GM21515 (cell line): ENCODE measurements around the gene RBKS.

Source experiments
- ATAC-seq: cut with Tn5 transposase; IDR thresholded peaks from one replicate; pipeline ENCODE4 v1.9.1; 2021; ENCODE audit not compliant: unreplicated experiment

RBKS gene

DNA sequence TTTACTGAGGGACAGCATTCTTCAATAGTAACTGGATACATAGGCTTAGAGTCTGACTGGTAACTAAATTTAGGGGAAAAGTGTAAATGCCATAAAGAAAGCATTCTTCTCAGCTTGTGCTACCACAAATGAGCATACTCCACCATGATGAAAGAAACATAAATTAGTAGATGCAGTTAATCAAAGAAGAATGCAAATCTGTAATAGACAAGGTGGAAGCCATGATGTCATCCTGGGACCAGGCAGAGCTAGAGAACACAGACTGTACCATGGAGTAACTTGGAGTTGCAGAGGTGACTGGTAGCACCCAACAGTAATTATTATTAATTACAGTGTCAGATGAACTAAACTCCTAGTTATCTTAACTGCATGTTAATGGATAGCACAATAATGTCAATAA lies 51.7 kb downstream of the RBKS start:
- ATAC-seq, result no peak

DNA sequence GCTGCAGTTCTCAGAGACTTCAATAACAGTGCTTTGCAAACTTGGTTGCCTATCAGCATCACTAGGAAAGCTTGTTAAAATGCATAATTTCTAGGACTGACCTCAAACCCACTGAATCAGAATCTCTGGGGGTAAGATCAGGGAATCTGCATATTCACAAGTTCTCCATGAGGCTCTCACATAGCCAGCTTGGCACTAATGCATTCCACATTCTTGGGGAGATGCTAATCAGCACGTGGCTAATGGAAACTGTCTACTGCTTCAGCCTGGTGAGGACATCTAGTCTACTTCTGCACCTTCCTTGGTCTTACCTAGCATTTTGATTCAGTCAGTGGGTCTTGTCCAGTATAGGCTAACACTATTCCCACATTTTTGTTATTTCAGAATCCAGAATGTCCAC lies 56.3 kb downstream of the RBKS start:
- ATAC-seq, result no peak

DNA sequence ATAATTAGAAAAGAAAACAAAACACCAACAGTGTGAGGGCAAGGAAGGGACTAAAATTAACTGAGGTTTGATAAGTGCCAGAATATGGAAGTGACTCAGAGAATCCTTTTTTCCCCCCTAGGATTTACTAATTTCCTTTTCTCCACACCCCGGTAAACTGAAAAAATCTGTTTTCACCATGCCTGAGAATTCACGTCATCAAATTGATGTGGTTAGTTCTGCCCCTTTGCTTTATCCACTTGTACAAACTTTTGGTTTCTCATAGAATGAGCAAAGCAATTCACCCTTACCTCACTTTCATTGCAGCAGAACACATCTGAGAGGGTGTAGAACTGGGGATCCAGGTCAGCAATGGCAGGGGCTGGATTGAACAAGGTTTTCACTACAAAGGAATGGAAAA lies 57.8 kb downstream of the RBKS start:
- ATAC-seq, result no peak

DNA sequence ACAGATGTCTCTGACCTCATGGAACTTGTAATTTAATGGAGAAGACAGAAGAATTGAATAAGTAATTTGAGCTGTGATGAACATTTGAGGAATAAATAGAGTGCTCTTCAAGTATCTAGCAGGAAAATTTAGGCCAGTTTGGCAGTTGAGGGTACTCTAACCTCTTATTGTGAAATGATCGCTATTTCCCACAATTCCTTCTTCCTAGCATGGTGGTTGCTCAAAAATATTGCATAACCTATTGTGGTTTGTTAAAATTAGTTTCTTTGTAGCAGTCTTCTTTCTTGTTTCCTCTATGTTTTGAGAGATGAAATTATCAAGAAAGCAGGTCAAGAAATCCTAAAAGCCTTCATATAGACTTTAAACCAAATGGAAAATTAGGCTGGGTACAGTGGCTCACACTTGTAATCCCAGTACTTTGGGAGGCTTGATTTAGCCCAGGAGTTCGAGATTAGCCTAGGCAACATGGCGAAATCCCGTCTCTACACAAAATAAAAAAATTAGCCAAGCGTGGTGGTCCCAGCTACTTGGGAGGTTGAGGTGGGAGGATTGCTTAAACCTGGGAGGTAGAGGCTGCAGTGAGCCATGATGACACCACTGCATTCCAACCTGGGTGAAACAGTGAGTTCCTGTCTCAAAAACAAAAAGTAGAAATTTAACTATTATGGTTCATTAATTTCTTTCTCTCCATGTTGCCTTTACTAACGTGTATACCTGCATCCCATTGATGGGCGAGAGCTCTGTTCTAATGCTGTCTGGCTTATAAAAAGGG lies 58.7 kb downstream of the RBKS start:
- no peak for ATAC-seq

DNA sequence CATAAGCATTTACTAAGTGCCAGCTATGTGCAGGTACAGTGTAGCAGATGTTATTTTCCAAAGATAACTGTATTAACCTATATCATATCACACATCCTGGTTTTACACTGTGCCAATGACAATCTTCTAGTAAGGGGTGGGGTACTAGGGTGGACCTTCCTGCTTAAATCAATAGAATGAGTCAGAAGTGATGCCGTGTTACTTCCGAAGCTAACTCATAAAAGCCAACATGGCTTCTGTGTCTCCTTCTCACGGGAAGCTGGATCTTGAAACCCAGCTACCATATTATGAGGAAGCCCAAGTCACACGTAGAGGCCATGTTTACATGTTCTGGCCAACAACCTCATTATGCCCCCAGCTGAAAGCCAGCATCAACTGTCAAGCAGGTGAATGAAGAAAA lies 59.5 kb downstream of the RBKS start:
- ATAC-seq, result no peak

DNA sequence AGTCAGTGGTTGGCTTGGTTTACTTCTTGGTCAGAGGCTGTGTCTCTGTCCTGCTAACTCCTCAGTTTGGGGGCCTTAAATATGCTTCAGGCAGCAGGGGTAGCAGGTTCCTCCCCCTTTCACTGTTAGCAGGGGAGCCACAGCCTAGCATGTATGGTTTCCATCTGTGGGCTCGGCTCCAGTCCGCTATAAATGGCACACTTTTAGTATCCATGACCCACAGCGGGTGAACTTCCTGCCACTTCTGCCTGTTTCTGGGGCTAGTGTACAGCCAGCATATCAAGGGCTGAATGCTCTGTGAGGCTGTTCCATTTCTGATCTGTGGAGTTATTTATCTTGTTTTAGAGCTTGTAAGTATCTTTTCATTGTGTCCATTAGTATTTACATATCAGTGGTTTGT lies 60.4 kb downstream of the RBKS start:
- no peak for ATAC-seq

DNA sequence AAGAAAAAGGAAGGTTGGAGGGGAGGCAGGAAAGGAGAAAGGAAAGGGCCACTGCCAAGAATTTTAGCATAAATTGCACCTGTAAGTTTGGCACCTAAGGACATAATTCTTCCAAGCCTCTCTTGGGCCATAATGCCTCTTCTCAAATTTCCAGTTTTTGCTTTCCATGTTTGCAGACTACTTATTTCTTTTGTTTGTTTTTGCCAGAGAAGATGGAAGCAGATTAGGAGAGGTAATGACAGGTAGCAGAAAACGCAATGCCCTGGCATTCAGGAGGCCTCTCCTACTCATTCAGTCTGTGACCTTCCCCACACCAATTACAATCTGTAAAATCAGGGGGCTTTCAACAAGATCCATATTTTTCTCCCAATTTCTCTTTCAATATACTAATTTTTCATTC lies 61.9 kb downstream of the RBKS start:
- ATAC-seq, result no peak

DNA sequence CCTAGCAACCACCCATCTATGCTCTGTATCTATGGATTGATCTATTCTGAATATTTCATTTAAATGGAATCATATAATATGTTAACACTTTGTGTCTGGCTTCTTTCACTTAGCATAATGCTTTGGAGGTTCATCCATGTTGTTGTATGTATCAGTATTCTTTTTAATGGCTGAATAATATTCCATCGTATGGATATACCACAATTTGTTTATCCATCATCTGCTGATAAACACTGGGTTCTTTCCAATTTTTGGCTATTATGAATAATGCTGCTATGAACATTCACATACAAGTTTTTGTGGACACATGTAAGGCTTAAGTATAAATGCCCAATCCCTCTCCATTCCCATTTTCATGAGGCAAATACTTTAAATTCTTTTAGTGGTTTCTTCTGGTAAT lies 65.8 kb downstream of the RBKS start:
- ATAC-seq, result no peak

DNA sequence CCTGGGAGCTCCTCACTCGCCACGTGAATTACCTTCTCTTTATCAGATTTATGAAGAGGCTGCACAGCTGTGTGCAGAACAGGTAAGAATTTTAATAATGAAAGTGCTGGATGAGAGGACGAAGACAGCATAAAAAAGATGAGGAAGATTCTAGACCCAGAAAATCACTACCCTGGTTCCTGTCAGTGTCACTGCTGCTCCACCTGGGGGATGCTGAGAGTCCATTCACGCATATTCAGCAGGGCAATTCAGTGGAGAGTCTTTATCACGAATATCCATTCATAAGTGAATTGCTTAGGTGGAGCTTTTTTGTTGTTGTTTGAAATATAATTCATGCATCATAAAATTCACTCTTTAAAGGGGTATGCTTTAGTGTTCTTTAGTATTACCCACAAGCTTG lies 66.6 kb downstream of the RBKS start:
- ATAC-seq, result no peak

DNA sequence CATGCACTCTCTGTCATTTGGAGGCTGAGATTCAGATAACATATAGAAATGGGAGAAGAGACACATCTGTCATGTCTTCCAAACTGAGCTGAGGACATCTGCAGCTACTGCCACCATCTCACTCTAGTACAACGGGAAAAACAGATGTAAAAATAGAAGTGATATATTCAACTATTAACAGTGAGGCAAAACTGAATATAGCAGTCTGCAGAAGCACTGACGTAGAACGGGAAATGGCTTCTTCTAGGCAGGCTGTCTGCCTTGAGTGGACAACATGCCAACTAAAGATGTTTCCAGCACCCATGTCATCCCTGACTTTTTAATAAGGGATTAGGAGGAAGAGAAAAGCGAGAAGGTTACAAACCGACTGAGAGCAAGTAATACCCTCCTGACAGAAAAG lies 67.1 kb downstream of the RBKS start:
- no peak for ATAC-seq

DNA sequence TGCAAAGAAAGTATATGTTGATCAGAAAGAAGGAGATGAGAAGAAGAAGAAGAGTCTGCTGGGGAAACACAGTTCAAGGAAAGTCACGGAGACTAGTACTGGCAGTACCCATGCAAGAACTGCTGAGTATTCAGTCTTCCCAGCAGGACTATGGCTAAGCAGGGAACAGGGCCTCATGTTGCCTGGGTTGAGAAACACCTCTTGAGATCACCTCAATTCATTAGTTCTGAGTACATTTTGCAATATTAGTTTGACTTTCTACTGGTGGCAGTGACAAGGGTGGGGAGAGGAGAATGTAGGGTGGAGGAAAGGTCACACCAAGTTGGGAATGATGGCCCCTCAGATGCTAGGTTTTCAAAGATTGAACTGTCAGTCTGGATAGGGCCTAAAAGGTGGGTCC lies 68.1 kb downstream of the RBKS start:
- no peak for ATAC-seq

DNA sequence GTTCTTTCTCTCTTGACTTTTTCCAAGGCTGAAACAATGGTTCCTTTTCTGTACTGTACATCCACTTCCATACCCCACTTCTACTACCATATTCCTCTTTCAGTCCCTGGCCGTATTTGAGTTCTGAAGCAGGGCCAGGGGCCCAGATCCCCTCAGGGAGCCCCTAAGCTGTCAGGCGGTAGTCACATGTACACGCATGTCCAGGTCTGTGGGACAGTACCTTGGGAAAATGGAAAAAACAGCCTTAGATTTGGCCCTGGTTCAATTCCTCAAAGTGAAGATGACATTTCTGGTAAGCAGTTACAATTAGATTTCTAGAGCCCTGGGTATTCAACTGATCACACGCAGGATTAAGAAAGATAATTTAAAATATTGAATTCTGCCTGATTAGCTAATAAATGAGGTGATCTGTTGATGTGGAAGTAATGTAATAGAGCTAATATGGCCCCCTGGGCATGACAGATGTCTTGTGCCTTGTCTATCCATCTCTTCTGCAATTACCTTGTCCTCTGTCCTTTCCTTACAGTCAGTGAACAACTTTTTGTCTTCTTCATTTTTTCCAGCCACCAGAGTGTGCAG lies 74.2 kb downstream of the RBKS start:
- ATAC-seq, result no peak

DNA sequence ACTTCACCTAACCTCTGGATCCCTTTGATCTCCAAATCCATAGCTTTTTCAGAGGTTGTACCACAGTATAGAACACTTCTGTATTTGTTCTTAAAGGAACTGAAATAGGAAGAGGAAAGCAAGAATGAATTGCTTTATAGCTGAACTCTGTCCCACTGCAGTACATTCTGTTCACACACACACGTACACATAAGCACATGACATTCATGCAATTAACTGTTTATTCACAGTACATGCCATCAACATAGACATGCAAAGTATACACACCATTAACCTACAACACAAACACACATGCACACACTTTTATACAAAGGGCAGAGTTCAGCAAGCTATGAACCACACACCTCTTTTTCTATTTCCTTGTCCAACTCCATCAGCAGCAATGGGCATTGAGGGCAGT lies 75.4 kb downstream of the RBKS start:
- no peak for ATAC-seq

DNA sequence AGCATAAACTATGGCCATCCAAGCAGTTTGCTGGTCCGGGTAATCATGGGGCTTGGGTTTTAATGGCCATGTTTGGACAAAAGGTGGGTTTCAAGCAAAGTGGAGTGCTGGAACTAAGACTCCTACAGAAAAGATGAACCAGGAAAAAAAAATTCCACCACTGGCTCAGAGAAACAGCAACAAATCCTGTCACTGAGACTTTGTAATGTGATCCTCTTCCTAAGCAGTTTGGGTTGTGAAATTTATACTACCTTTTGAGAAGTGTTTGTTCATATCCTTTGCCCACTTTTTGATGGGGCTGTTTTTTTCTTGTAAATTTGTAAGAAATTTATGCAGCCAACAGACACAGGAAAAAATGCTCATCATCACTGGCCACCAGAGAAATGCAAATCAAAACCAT lies 78.4 kb downstream of the RBKS start:
- no peak for ATAC-seq

DNA sequence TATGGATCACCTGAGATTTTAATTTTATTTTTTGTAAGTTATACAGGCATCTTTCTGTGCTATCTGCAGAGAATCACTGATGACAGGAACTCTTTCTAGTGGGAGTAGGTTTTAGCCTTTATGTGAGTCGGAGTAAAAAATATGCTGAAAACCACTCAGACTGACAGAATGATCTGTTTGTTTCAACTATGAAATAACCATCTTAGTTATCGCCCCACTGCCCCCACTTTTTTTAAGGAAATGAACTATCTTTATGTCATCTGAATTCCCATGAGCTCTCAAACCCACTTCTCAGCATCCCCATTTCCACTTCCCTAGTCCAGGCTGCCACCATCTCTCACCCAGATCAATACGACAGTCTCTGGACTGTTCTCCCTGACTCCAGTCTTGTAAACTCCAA lies 79.7 kb downstream of the RBKS start:
- ATAC-seq, result no peak

DNA sequence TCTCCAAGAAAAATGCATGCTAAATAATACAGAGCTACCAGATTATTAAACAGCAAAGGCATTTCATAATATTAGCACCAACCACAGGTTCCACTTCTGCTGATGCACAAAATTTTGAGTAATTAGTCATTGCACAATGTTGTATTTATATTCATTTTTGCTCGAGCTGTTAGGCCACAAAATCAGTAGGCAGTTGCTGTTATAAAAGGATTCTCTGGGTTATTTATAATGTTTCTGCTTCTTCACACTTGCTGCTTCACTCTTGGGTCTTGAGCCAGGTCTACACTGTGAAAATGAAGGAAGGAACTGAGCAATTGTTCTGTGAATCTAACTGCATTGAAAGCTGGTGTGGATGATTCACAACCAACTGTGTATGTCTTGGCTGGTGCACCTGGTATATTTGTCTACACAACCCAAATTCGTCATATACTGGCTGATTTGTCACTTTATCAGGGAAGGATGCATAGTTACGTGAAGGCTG lies 80.4 kb downstream of the RBKS start:
- no peak for ATAC-seq

DNA sequence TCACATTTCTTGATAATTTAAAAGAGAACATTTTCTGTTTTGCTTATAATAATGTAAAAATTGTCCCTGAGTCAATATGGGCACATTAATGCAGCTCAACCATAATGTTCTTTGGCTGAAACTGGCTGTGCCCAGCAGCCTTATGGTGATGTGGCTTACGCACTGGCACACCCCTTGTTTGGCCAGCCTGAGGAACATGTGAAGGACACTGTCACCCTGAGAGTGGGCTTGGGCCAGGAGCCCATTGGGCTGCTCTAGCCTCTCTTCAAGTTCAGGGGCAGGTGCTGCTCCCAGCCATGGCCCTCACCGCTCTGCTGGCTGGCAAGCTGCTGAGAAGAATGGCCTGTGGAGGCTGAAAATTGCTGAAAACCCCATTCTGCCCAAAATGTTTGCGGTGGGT lies 81.2 kb downstream of the RBKS start:
- ATAC-seq, result no peak

DNA sequence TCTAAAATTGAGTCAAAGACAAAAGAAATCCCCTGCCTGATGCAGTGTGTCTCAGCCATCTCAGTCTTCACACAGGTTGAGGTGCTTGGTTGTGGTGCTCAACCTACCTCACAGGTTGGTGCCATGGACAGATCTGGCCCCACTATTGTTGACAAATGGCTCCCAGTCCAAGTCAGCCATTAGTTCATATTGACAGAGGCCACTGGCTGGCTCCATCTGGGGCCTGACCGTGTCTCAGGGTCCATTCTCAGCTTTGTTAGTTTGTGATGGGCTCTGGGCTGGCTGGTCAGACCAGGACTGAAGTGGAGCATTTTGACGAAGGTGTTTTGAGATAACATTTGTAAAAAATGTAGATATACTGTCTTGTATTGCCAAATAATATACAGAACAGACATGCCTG lies 81.8 kb downstream of the RBKS start:
- no peak for ATAC-seq

DNA sequence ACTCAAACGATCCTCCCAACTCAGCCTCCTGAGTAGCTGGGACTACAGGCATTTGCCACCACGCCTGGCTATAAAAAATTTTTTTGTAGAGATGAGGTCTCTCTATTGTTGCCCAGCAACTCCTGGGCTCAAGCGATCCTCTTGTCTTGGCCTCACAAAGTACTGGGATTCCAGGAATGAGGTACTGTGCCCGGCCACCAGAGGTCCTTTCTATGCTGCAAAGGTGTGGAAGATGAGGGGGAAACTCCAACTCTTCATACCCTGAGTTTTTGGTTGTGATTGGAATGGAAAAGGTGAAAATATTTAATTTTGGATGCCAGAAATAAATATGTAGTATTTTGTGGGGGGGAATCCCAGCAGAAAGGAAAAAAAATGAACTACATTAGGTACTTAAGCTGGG lies 82.7 kb downstream of the RBKS start:
- ATAC-seq, result no peak

DNA sequence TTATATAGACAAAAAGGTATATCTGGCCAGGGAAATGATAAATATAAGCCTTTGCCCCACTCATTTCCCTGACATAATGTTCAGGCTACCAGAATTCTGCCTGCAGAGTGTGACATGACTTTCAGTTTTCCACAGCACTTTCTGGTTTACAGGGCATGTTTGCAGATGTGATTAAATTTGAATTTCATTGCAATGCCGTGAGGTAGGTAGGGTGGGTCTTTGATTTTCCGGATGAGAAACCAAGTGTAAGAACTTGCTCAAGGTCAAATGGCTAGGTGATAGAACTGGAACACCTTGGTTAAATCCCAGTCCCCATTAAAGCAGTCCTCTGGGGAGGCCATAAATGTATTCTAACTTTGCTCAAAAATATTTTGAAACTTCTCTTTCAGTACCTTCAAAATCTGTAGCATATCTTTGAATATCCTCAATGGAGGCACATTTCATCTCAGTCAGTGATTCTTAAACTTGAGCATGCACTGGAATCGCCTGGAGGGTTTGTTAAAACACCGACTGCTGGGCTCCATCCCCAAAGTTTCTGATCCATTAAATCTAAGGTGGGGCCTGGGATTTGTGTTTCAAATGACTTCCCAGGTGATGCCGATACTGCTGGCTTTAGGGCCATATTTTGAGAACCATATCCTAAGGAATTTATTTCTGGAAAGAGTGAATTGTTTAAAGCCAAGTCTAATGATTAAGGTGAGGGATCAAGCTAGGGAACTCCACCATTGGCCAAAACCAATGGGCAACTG lies 83.7 kb downstream of the RBKS start:
- no peak for ATAC-seq

DNA sequence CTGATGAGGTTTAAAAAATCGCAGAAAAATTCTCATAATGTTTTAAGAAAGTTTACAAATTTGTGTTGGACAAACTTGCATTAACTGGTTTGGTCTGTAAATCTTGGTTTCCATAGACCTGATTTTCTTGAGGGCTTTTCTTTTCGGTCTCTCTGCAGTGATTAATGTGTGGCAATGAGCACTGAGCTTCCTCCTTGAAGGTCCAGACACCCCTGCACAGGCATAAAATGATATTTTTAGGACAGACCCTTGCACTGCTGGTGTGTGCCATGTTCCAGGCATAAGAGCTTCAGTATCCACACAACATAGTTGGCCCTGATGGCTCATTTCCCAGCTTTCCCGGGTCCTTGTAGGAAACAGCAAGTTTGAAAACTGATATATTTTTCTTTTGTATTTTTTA lies 85.0 kb downstream of the RBKS start:
- ATAC-seq, result no peak

DNA sequence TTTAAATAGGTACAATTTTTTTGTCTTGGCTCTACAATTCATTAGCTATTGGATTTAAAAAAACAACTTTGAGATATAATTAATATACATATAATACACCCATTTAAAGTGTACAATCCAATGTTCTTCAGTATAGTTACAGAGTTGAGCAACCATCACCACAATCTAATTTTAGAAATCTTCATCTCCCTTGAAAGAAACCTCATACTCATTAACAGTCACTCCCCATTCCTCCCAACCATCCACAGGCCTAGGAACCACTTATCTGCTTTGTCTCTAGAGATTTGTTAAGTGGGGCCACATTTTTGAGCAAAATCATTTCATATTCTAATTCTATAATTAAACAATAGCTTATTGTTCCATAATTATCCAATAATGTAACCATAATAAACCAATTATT lies 86.0 kb downstream of the RBKS start:
- no peak for ATAC-seq
